SU-DHL-6 (cell line): ENCODE data around the gene SEM1.

Source experiments
- EZH2phosphoT487 ChIP-seq: fragments of 200-600 bp; sonication (generic), shearing (Covaris generic); conservative IDR thresholded peaks from 2 replicates; pipeline ENCODE4 v1.6.1; 2018; ENCODE audit warnings: mild to moderate bottlenecking, antibody characterized with exemption, low read length, moderate library complexity, mixed read lengths
- TF ChIP-seq, protein P1 (sequence below): fragments of 200-600 bp; sonication (generic); IDR thresholded peaks from one replicate; pipeline ENCODE4 v1.5.1; 2017; ENCODE audit warnings: antibody characterized with exemption, mild to moderate bottlenecking, low read length, moderate library complexity; ENCODE audit not compliant: insufficient read depth, poor library complexity, severe bottlenecking

DNA sequence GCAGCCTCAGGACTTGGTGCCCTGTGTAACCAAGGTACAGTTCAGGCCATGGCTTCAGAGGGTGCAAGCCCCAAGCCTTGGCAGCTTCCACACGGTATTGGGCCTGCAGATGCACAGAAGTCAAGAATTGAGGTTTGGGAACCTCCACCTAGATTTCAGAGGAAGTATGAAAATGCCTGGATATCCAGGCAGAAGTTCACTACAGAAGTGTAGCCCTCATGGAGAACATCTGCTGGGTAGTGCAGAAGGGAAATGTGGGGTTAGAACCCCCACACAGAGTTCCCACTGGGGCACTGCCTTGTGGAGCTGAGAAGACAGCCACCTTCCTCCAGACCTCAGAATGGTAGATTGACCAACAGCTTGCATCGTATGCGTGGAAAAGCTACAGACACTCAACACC lies 3.4 kb upstream of the SEM1 start:
- TF ChIP-seq, protein P1, sequence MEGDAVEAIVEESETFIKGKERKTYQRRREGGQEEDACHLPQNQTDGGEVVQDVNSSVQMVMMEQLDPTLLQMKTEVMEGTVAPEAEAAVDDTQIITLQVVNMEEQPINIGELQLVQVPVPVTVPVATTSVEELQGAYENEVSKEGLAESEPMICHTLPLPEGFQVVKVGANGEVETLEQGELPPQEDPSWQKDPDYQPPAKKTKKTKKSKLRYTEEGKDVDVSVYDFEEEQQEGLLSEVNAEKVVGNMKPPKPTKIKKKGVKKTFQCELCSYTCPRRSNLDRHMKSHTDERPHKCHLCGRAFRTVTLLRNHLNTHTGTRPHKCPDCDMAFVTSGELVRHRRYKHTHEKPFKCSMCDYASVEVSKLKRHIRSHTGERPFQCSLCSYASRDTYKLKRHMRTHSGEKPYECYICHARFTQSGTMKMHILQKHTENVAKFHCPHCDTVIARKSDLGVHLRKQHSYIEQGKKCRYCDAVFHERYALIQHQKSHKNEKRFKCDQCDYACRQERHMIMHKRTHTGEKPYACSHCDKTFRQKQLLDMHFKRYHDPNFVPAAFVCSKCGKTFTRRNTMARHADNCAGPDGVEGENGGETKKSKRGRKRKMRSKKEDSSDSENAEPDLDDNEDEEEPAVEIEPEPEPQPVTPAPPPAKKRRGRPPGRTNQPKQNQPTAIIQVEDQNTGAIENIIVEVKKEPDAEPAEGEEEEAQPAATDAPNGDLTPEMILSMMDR: no peak
- no peak for TF ChIP-seq EZH2phosphoT487
